Activated naive CD4-positive, alpha-beta T cell treated with anti-CD3 and anti-CD28 coated beads, Interleukin-2, amount 50 U/mL, for 24 hours (primary cell): Measurements from ENCODE around the gene NRIP2.

Experiments
- H3K27ac Mint-ChIP-seq: one replicate; pipeline ENCODE4 v1.8.0; 2021; ENCODE audit warnings: mild to moderate bottlenecking, mixed read lengths
- H3K27me3 Mint-ChIP-seq: one replicate; pipeline ENCODE4 v1.8.0; 2021; ENCODE audit warnings: mixed read lengths
- H3K36me3 Mint-ChIP-seq: one replicate; pipeline ENCODE4 v1.8.0; 2021; ENCODE audit warnings: mixed read lengths
- H3K4me1 Mint-ChIP-seq: one replicate; pipeline ENCODE4 v1.8.0; 2021; ENCODE audit warnings: mixed read lengths
- H3K4me3 Mint-ChIP-seq: one replicate; pipeline ENCODE4 v1.8.0; 2021; ENCODE audit warnings: mild to moderate bottlenecking, mixed read lengths
- H3K9me3 Mint-ChIP-seq: one replicate; pipeline ENCODE4 v1.8.0; 2021; ENCODE audit warnings: mixed read lengths

NRIP2 gene

DNA sequence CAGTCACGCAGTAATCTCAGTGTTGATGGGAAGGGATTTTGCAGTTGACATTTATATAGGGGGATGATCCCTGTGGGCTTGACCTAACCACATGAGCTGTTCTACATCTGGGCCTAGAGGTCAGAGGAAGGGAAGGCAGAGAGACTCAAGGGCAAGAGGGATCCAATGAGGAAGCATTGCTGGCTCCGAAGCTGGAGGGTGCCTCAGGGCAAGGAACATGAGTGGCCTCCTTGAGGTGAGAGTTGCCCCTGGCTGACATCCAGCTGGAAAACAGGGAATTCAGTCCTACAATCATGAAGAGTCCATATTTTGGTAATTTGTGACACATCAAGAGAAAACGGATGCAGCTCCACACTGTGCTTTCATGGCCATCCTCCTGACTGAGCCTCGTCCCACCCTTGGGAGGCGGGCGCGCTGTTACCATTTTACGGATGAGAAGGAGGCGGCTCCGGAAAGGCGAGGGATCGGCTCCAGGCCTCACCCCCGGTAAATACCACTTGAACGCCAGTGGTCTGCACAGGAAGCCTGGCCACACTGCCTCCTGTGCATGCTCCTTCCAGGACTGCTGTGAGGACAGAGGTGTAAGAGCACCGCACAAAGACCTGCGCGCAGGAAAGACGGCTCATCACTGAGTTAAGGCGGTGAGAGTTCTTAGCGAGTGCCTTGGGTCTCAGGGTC, 58.6 kb downstream of the NRIP2 start:
- Mint-ChIP-seq H3K27me3 (no peaks in the 10 kb centered on the region), H3K4me3 (no peak overlapping the region), H3K36me3 (no peaks in the 10 kb centered on the region), H3K27ac (no peak overlapping the region), H3K9me3 (no peaks in the 10 kb centered on the region), H3K4me1 (no peaks in the 10 kb centered on the region)

DNA sequence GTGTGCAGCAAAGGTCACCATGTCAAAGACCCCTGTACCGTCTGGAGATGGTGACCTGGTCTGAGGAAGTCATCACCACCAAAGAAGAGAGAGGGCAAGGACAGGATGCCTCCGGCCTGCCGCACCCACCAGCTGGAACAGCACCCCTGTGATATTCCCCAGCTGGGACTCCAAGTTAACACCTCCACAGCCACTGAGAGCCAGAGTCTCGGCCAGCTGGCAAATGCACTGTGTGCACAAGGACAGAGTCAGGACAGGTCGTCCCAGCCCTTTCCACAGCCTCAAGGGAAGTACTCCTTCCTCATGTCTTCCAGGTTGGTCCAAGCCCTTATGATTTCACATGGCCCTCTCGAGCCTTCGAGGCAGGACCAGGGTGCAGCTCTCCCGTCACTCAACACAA, 59.4 kb downstream of the NRIP2 start:
- H3K4me3 Mint-ChIP-seq: no peak overlapping the region
- no peaks in the 10 kb centered on the region for H3K36me3 Mint-ChIP-seq
- H3K9me3 Mint-ChIP-seq: no peaks in the 10 kb centered on the region
- no peaks in the 10 kb centered on the region for H3K4me1 Mint-ChIP-seq
- H3K27me3 Mint-ChIP-seq: no peaks in the 10 kb centered on the region
- no peak overlapping the region for H3K27ac Mint-ChIP-seq
